WTC11 (cell line): ENCODE measurements around the gene KCNMA1. TPM values are rescaled to one million over a fixed set of nuclear protein-coding genes. Genes with fewer than 3 reads are reported as not detected.

Source experiments
- ATAC-seq: fragments of 200-7000 bp; cut with Tn5 transposase; 2 replicates; pipeline ENCODE4 v1.10.0; 2021; ENCODE audit warnings: mild to moderate bottlenecking, moderate library complexity
- CTCF ChIA-PET: fragments of 300-600 bp; sonication (Branson Sonifier 250); formaldehyde crosslinking; loops from one replicate; lab custom pipeline; 2021; ENCODE audit warnings: antibody characterized with exemption; lab: Charles Lee
- POLR2A ChIA-PET: fragments of 350-600 bp; sonication (Branson Sonifier 250); formaldehyde crosslinking; loops from one replicate; lab custom pipeline; 2021; ENCODE audit warnings: antibody characterized with exemption; lab: Charles Lee
- DNase-seq: peaks from one replicate; pipeline ENCODE4 v3.0.0; 2021; ENCODE audit warnings: low spot score
- H3K27ac Mint-ChIP-seq: 2 replicates; pipeline ENCODE4 v1.8.0; 2021; ENCODE audit warnings: mixed read lengths
- H3K27me3 Mint-ChIP-seq: 2 replicates; pipeline ENCODE4 v1.8.0; 2021; ENCODE audit warnings: low read depth, mild to moderate bottlenecking, moderate library complexity, mixed read lengths
- H3K36me3 Mint-ChIP-seq: 2 replicates; pipeline ENCODE4 v1.8.0; 2021; ENCODE audit warnings: mixed read lengths
- H3K4me1 Mint-ChIP-seq: 2 replicates; pipeline ENCODE4 v1.8.0; 2022; ENCODE audit warnings: mixed read lengths
- H3K4me3 Mint-ChIP-seq: 2 replicates; pipeline ENCODE4 v1.8.0; 2021; ENCODE audit warnings: mild to moderate bottlenecking, moderate library complexity, mixed read lengths
- H3K9me3 Mint-ChIP-seq: 2 replicates; pipeline ENCODE4 v1.8.0; 2021; ENCODE audit warnings: mixed read lengths
- CREB1 ChIP-seq: sonication (generic); formaldehyde crosslinking; IDR thresholded peaks from 2 replicates; pipeline ENCODE4 v1.8.0; 2023; ENCODE audit warnings: mild to moderate bottlenecking, missing genetic modification reagents
- E2F4 ChIP-seq: sonication (generic); formaldehyde crosslinking; IDR thresholded peaks from 2 replicates; pipeline ENCODE4 v1.8.1; 2022; ENCODE audit warnings: low read depth, mild to moderate bottlenecking, moderate library complexity, missing genetic modification reagents, borderline replicate concordance
- ETV6 ChIP-seq: sonication (generic); formaldehyde crosslinking; IDR thresholded peaks from 2 replicates; pipeline ENCODE4 v1.8.1; 2022; ENCODE audit warnings: mild to moderate bottlenecking, missing genetic modification reagents
- FOXK1 ChIP-seq: sonication (generic); formaldehyde crosslinking; IDR thresholded peaks from 2 replicates; pipeline ENCODE4 v1.8.0; 2022; ENCODE audit warnings: mild to moderate bottlenecking, moderate library complexity, missing genetic modification reagents
- GABPB1 ChIP-seq: sonication (generic); formaldehyde crosslinking; IDR thresholded peaks from 2 replicates; pipeline ENCODE4 v1.8.1; 2023; ENCODE audit warnings: mild to moderate bottlenecking, missing genetic modification reagents
- MAX ChIP-seq: sonication (generic); formaldehyde crosslinking; IDR thresholded peaks from 2 replicates; pipeline ENCODE4 v1.8.0; 2022; ENCODE audit warnings: mild to moderate bottlenecking, missing genetic modification reagents
- NFATC4 ChIP-seq: fragments of 250-450 bp; sonication (Bioruptor Pico); IDR thresholded peaks from 2 replicates; pipeline ENCODE4 v1.9.0; 2021; ENCODE audit warnings: mild to moderate bottlenecking
- NR1H2 ChIP-seq: sonication (generic); formaldehyde crosslinking; IDR thresholded peaks from 2 replicates; pipeline ENCODE4 v1.9.0; 2021; ENCODE audit warnings: mild to moderate bottlenecking, moderate library complexity, missing genetic modification reagents
- OVOL2 ChIP-seq: fragments of 250-450 bp; sonication (Bioruptor Pico); IDR thresholded peaks from 2 replicates; pipeline ENCODE4 v1.9.0; 2021; ENCODE audit warnings: mild to moderate bottlenecking, borderline replicate concordance
- PRDM15 ChIP-seq: sonication (generic); formaldehyde crosslinking; IDR thresholded peaks from 2 replicates; pipeline ENCODE4 v1.8.0; 2022; ENCODE audit warnings: missing genetic modification reagents
- RELA ChIP-seq: sonication (generic); formaldehyde crosslinking; IDR thresholded peaks from 2 replicates; pipeline ENCODE4 v1.8.1; 2022; ENCODE audit warnings: missing genetic modification reagents, mild to moderate bottlenecking, borderline replicate concordance
- RORB ChIP-seq: fragments of 250-450 bp; sonication (Bioruptor Pico); IDR thresholded peaks from 2 replicates; pipeline ENCODE4 v1.9.0; 2021; ENCODE audit warnings: mild to moderate bottlenecking
- TEAD1 ChIP-seq: sonication (generic); formaldehyde crosslinking; IDR thresholded peaks from 2 replicates; pipeline ENCODE4 v1.8.0; 2022; ENCODE audit warnings: mild to moderate bottlenecking, missing genetic modification reagents
- ZBTB43 ChIP-seq: sonication (generic); formaldehyde crosslinking; IDR thresholded peaks from 2 replicates; pipeline ENCODE4 v1.8.1; 2023; ENCODE audit warnings: mild to moderate bottlenecking, missing genetic modification reagents
- ZNF121 ChIP-seq: sonication (generic); formaldehyde crosslinking; IDR thresholded peaks from 2 replicates; pipeline ENCODE4 v1.8.0; 2023; ENCODE audit warnings: missing genetic modification reagents
- ZNF416 ChIP-seq: fragments of 250-450 bp; sonication (Bioruptor Pico); IDR thresholded peaks from 2 replicates; pipeline ENCODE4 v1.9.0; 2021; ENCODE audit warnings: mild to moderate bottlenecking, inconsistent platforms
- total RNA-seq: library from RNA; stranded (reverse); gene quantifications from 3 replicates; pipeline ENCODE4 v1.2.3, GENCODE V29; 2021
- TF ChIP-seq, protein P1 (sequence below): sonication (generic); formaldehyde crosslinking; IDR thresholded peaks from 2 replicates; pipeline ENCODE4 v1.8.0; 2022; ENCODE audit warnings: mild to moderate bottlenecking, missing genetic modification reagents
- TF ChIP-seq, protein P2 (sequence below): sonication (generic); formaldehyde crosslinking; IDR thresholded peaks from 2 replicates; pipeline ENCODE4 v1.8.0; 2023; ENCODE audit warnings: missing genetic modification reagents
- TF ChIP-seq, protein P3 (sequence below): sonication (generic); formaldehyde crosslinking; IDR thresholded peaks from 2 replicates; pipeline ENCODE4 v1.8.1; 2023; ENCODE audit warnings: mild to moderate bottlenecking, missing genetic modification reagents

The KCNMA1 gene
- total RNA-seq, 1 experiment from 2014 or later = 7.3 TPM

DNA sequence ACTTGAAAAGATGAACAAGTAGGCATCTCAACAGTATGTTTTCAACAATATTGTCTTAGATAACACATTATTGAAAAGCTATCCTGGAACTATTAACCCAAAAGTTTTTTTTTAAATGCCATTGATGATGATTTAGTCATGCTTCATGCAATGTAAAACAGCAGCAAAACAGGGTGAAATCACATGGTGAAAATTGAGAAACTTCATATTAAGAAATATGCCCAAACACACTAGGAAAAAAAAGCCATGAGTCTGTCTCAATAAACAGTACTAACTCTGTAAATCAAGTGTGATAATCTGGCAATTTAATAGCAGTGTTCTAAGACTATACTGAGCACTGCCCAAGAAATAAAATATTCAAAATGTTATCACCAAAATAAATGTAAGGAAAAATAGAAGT lies 613.1 kb downstream of the KCNMA1 start:
- Mint-ChIP-seq H3K27me3 (no peaks in the 10 kb centered on the region), H3K4me3 (no peak overlapping the region), H3K9me3 (no peaks in the 10 kb centered on the region), H3K27ac (no peak overlapping the region), H3K4me1 (peaks cover 10% of the 10 kb centered on the region), H3K36me3 (no peaks in the 10 kb centered on the region)
- DNase-seq (no peak), ATAC-seq (no peak)
- TF ChIP-seq, protein P1, sequence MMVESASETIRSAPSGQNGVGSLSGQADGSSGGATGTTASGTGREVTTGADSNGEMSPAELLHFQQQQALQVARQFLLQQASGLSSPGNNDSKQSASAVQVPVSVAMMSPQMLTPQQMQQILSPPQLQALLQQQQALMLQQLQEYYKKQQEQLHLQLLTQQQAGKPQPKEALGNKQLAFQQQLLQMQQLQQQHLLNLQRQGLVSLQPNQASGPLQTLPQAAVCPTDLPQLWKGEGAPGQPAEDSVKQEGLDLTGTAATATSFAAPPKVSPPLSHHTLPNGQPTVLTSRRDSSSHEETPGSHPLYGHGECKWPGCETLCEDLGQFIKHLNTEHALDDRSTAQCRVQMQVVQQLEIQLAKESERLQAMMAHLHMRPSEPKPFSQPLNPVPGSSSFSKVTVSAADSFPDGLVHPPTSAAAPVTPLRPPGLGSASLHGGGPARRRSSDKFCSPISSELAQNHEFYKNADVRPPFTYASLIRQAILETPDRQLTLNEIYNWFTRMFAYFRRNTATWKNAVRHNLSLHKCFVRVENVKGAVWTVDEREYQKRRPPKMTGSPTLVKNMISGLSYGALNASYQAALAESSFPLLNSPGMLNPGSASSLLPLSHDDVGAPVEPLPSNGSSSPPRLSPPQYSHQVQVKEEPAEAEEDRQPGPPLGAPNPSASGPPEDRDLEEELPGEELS (CRISPR knock-in tag) = no peak
- TF ChIP-seq, protein P2, sequence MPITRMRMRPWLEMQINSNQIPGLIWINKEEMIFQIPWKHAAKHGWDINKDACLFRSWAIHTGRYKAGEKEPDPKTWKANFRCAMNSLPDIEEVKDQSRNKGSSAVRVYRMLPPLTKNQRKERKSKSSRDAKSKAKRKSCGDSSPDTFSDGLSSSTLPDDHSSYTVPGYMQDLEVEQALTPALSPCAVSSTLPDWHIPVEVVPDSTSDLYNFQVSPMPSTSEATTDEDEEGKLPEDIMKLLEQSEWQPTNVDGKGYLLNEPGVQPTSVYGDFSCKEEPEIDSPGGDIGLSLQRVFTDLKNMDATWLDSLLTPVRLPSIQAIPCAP (CRISPR knock-in tag) = no peak
- TF ChIP-seq NFATC4 (CRISPR knock-in tag) (no peak), ZNF416 (CRISPR knock-in tag) (no peak), MAX (CRISPR knock-in tag) (no peak), RELA (no peak), ZBTB43 (no peak), ZNF121 (CRISPR knock-in tag) (no peak), FOXK1 (no peak), NR1H2 (CRISPR knock-in tag) (no peak), OVOL2 (CRISPR knock-in tag) (no peak), RORB (CRISPR knock-in tag) (no peak), GABPB1 (no peak), PRDM15 (CRISPR knock-in tag) (no peak), TEAD1 (CRISPR knock-in tag) (no peak), E2F4 (CRISPR knock-in tag) (no peak), CREB1 (no peak), ETV6 (no peak)
- TF ChIP-seq, protein P3, sequence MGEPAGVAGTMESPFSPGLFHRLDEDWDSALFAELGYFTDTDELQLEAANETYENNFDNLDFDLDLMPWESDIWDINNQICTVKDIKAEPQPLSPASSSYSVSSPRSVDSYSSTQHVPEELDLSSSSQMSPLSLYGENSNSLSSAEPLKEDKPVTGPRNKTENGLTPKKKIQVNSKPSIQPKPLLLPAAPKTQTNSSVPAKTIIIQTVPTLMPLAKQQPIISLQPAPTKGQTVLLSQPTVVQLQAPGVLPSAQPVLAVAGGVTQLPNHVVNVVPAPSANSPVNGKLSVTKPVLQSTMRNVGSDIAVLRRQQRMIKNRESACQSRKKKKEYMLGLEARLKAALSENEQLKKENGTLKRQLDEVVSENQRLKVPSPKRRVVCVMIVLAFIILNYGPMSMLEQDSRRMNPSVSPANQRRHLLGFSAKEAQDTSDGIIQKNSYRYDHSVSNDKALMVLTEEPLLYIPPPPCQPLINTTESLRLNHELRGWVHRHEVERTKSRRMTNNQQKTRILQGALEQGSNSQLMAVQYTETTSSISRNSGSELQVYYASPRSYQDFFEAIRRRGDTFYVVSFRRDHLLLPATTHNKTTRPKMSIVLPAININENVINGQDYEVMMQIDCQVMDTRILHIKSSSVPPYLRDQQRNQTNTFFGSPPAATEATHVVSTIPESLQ (CRISPR knock-in tag) = no peak
- ChIA-PET POLR2A (no interaction called here), CTCF (no interaction called here)
